RKO (cell line): Measurements from ENCODE around the gene ACOT11.
A peak's percentile ranks its signal among the peaks of the same experiment; 100 is the strongest.

Source experiments
- DNase-seq: peaks from one replicate; pipeline ENCODE4 v3.0.0-alpha.2; 2016; ENCODE audit warnings: low spot score

Gene ACOT11

DNA sequence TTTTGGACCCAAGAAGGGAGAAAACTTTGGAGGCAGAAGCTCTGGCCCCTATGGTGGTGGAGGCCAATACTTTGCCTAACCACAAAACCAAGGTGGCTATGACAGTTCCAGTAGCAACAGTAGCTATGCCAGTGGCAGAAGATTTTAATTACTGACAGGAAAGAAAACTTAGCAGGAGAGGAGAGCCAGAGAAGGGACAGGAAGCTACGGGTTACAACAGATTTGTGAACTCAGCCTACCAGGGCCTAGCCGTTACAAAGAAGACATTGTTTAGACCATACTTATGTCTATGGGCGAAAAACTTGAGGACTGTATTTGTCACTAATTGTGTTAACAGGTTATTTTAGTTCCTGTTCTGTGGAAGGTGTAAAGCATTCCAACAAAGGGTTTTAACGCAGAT, 10.4 kb upstream of the ACOT11 start:
- DNase-seq = no peak

DNA sequence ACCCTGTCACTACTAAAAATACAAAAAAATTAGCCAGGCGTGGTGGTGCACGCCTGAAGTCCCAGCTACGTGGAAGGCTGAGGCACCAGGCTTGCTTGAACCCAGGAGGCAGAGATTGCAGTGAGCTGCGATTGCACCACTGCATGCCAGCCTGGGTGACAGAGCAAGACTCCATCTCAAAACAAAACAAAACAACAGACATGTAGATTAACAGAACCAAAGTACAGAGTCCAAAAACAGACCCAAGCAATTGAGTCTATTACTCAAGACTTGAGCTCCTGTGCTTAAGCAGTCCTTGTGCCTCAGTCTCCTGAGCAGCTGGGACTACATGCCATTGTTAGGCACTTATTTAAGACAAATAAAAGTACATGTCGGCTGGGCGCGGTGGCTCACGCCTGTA, 9.5 kb upstream of the ACOT11 start:
- no peak for DNase-seq

DNA sequence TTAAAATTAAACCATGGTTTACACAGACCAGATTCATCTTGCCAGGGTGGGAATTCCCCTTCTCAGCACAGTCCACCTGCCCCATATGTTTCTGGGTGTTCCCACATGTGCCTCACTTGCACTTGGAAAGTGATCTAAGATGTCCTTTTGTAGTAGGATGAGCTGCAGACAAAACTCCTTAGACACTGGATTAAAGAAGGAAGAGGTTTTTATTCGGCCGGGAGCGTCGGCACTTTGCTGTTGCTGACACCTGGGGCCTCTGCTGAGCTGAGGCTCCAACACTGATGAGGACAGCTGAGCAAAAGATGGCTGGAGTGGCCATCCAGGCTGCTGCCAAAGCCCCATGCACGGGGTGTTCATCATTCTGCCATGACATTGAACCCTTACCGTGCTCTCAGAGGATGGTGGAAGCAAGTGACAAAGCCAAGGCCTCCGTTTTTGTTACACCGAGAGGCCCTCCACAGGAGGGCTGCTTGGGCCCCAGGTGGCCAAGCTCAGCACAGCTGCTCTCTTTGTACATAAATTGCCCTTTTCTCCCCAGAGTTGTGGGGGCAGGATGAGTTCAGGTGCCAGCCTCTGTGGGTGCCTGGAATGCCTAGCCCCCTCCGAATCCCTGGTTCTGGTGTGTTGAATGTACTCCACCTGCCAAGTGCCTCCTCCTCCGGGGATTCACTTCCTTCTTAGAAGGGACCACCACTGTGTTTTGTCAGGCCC, 7.3 kb upstream of the ACOT11 start:
- DNase-seq = no peak

DNA sequence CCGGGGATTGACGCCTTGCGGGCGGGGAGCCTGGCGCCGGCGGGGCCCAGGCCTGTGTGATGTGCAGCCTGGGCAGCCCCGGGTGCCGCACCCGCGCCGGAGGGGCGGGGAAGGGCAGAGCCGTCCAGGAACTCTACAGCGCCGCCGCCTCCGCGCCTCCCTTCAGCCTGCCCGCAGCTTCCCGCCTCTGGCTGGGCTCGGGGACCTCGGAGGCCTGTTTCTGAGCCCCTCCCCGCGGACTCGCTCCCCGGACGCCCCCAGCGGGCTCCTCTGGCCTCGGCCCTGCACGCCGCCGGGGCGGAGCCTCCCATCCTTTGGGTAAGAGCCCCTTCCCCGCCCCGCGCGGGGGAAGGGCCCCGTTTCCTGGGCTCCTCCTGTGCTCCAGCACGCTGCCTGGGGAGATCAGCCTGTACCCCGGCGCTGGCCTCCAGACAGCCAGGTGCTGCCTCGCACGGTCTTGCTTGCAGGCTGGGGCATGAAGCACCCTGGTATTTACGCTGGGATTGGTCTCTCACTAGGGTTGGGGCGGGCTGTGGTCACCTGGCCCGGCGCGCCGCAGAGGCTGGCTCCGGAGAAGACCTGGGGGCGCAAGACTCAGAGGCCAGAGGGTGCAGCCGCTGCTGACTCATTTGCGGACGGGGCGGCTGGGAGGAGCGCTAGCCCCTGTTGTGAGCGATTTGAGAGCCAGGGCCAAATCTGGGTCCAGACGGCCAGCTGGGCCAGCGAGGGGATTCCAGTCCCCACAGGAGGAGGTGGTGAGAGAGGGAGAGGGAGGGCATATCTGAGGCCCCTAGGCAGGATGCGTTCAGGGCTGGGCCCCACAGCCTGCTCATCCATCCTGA, 5.7 kb upstream of the ACOT11 start:
- DNase-seq = peak; percentile 77

DNA sequence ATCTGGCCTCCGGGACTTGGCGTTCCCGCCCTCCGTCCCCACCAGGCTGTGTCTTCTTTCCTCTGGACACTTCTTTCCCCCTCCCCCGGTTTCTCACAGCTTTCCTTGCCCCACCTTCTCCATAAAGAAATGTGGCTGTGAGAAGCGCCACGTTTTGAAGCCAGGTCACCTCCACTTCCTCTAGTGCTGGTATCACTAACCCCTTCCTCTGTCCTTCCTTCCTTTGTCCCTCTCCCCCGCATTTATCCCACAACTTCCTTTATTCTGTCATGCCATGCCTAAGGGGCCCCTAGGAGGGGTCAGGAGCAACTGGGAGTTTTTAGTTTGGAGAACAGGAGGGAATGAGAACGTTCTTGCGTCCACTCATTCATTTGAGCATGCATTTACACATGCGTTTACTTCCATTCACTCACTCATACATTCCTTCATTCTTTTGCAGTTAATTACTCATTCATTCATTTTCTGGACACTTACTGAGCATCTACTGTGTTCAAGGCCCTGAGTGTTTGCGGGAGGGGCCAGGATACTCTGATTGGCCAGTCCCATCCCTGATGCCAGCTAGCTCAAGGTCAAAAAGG, 5.0 kb upstream of the ACOT11 start:
- no peak for DNase-seq

DNA sequence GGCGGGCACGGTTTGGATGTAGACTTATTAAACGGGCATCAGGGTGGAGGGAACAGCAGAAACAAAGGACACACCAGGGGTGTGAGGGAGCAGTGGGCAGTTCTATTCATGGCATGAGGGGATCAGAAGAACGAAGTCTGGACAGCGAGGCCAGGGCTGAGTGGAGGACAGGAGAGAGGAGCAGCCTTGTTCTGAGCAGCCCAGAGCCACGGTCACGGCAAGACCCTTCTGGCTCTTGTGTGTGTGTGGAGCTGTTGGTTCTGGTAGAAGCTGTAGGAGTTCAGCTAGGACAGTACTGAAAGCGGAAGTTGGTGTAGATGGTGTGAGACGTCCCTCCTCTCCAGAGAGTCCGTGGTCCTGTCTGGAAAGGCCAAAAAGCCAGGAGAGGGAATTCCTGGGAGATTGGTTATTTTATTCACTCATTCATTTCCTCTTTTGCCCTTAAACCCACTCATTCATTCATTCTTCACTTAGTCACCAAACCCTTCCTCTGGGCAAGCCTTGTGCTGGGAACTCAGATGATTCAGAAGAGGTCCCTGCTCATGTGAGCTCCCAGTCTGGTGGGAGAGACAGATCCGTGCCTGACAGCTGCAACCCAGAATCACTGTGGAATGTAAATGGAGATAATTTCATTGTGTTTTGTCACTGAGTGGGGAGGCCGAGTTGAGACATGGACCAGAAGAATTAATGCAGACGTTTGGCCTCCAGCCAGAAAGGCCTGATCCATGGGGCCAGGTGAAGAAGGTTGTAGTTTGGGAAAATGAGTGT, 4.1 kb upstream of the ACOT11 start:
- DNase-seq = no peak

DNA sequence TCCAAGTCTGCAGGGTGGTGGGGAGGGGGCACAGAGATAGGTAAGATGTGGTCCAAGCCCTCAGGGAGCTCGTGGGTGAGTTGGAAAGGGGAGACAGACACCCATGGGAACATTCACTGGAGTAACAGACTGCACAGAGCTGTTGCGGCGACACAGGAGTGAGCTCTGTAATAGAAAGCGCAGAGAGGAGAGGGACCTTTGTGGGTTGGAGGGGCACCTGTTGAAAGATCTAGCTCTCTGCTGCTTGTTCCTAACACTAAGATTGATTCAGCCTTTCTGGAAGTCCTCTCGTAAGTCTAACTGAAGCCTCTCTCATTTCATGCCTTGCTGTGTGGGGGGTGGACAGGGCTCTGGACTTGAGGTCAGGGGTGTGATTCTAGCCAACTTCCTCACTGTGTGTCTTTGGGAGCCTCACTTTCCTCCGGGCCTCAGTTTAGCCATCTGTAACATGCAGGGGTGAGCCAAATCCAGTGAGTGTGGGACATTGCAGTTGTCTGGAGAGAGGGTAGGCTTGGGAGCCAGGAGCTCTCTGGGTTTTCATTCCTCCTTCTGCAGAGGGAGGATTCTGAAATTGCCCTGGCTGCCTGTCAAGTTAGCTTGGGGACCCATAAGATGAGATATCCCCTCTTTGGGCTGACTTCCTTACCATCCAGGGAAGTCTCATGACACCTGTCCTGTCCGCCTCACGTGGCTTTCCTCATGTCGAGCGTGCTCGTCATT, 2.0 kb upstream of the ACOT11 start:
- DNase-seq = no peak

DNA sequence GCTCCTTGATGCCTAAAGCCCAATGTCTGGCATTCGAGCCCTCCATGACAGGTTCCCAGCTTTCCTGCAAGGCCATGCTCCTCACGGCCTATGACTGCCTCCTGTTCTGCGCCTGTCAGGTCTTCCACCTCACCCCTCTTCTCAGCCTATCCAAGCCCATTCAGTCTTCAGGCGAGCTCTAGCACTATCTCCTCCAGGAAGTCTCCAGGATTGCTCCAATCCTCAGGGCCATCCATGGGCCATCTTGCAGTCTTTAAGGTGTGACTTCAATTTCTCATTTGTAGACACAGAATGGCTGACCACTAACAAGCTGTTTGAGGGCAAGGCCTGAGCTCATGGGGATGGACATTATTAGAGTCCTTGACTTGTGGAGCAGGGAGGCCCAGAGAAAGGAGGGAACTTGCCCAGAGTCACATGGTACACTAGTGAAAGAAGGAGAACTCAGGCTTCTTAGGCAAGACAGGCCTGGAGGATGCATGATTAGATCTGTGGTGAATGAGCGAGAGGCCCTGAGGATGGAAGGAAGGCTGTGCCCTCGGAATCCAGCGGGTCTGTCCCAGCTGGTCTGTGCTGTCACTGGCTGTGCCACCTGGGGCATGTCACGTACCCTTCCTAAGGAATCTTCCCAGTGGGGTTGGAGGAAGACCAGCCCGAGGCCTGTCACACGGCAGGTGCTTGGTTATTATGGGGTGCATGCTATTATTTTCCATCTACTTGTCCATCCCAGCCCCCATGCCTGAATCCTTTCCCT, 1.2 kb upstream of the ACOT11 start:
- no peak for DNase-seq

DNA sequence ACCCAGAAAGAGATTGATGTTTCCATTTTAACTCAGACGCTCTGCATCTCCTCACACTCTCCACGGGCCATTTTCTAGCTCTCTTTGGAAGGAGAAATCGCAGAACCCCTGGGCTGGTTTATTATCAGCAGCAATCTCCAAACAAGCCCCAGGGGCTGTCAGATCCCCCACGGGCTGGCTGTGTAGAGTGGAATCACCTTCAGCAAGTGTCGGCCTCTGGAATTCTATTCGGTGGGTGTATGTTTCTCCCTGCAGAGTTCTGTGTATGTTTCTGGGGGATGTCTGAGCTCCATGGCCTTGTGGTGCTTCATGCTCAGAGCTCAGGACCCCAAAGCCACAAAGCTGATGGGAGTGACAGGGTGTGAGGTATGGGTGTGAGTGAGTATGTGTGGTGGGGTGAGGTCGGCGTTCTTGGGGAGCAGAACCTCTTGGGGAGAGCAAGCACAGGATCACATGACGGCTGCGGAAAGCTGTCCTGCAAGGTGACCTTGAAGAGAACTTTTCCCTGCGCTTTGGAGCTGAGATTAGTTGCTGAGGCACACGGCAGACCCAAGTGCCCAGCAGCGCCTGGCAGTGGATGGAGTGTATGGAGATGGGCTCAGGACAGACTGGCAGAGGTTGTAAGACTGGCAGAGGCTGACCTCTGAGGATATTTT, 489 bp downstream of the ACOT11 start:
- DNase-seq = no peak

DNA sequence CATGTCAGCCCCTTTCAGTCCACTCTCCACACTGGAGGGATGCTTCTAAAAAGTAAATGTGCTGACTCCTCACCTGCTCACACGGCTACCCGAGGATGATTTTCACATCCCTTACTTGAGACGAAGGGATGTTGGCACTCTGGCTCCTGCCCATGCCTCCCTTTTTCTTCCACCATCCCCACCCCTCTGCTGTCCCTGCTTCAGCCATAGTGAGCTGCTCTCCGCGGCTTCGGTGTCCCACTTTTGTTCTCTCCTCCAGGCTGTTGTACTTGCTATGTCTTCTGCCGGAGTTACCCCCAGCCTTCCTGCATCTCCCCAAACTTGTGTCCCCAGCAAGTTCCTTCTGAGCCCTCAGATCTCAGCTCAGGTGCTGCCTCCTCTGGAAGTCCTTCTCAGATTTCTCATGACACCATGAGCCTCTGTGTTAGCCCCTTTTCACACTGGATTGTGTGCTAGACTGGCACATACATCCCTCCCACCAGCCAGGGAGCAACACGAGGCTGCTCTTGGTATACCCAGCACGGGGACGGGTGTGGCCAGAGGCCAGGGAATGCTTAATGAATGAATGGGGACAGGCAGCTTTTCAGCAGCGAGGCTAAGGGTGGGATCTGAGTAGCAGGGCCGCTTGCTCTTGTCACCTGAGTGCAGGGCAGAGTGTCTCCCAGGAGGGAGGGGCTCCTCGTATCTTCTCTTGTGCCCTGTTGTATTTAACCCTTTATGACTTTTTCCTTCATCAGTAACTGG, 1.3 kb downstream of the ACOT11 start:
- no peak for DNase-seq

DNA sequence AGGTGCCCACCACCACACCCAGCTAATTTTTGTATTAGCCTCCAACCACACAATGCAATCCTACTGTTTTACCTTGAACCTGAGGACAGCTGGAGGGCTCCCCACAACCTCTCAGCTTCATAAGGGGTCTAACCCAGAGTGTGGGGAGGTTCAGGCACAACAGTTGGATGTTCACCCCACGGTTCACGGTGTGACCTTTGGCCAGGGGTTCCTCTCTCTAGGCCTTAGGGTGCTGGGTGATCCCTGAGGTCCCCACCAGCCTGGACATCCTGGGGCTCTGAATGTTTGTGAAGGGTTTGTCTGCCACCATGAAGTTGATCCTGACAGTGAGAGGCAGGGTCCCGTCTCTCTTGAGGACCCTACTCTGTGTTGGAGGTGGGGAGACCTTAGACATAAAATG, 3.9 kb downstream of the ACOT11 start:
- no peak for DNase-seq

DNA sequence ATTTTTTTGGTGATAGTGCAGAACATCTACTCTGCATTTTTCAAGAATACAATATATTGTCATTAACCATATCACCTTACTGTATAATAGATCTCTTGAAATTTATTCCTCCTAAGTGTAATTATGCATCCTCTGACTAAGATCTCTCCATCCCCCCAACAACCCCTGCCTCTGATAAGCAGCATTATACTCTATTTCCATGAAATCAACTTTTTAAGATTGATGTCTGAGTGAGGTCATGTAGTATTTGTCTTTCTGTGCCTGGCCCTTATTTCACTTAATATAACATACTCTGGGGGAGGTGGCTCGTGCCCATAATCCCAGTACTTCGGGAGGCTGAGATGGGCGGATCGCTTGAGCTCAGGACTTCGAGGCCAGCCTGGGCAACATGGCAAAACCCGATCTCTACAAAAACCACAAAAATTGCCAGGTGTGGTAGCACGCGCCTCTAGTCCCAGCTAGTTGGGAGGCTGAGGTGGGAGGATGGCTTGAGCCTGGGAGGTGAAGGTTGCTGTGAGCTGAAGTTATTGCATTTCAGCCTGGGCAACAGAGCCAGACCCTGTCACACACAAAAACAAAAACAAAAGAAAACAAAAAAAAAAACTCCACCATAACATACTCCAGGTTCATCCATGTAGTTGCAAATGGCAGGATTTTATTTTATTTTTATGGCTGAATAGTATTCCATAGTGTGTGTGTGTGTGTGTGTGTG, 5.7 kb downstream of the ACOT11 start:
- no peak for DNase-seq

DNA sequence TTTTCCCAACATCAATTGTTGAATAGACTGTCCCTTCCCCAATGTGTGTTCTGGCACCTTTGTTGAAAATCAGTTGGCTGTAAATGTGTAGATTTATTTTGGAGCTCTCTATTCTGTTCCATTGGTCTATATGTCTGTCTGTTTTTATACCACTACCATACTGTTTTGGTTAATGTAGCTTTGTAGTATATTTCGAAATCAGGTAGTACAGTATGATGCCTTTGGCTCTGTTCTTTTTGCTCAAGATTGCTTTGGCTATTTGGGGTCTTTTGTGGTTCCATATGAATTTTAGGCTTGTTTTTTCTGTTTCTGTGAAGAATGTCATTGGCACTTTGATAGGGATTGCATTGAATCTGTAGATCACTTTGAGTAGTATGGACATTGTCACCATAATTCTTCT, 8.1 kb downstream of the ACOT11 start:
- no peak for DNase-seq

DNA sequence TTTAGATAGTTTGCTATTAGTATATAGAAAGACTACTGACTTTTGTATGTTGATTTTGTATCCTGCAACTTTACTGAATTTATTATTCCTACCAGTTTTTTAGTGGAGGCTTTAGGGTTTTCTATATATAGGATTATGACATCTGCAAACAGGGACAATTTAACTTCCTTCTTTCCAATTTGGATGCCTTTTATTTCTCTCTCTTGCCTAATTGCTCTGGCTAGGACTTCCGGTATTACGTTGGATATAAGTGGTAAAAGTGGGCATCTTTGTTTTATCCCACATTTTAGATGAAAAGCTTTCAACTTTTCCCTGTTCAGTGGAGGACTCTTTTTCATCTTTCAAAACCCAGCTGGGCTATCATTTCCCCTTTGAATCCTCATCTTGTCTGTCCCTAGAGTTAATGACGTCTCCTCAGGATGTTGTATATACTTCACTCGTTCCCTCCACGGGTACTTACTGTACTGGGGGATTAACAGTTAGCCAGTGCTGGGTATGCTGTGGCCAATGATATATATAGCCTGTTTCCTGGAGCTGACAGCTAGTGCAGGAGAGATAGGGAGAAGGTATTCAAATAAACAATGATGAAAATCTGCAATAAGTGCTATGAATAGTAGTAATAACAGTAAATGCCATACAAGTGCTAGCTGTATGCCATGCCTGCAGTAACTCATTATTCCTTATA, 9.8 kb downstream of the ACOT11 start:
- DNase-seq = no peak

DNA sequence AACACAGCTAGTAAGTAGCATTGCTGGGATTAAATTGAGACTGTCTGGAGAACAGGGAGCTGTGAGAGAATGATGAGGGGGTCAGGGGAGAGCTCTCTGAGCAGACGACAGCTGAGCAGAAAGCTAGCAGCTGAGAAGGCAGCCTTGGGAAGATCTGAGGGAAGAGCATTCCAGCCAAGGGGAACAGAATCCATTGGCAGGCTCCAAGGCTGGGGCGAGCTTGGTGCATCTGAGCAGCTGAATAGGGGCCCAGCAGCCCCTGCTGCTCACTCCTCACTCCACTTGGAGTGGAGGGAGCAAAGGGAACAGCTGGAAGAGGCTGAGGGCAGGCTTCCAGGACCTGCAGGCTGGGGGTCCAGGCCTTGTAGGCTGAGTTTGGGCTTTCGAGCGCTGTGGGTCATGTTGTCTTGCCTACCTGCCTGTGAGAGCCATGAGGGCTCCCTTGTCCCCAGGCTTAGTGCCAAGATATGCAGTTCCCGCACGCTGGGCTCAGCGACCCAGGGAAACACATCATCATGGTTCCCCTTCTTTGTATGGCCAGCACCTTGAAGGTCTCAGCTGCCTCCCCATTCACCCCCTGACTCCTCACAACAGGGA, 10.5 kb downstream of the ACOT11 start:
- no peak for DNase-seq

DNA sequence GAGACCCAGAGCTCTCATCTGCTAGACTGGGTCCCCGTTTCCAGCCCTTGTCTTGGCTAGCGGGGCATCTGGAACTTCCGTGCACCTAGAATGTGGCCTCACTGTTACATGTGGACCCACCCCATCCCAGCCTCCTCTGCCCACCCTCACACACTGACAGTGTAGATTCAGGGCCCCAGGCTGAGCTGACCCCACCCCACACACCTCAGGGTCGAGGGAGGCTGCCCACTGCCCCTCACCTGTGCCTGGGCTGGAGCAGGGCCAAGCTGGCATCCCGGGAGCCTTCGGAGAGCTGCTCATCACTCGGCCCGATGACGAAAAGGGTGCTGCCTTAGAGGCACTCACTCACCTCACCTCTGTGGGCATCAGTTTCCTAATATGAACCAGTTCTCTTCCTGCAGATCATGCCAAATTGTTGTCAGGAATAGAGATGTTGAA, 11.1 kb downstream of the ACOT11 start:
- no peak for DNase-seq

DNA sequence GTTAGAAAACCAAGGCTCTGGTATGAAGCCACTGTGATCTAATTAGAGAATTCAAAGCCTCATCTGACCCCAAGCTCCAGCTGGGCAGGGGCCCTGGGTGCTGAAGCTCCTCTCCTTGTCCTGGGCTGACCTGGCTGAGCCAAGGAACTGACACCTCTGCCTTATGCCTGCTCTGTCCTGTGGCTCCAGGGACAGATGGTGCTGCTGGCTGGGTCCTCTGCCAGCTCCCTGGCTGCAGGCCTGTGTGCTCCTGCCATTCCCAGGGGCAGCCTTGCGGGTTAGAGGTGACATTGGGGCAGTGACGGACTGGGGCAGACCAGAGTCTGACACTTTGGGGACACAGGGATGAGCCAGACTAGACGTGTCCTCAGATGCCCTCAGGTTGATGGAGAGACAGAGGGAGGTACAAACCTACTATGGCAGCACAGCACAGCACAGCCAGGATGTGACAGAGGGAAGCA, 11.8 kb downstream of the ACOT11 start:
- no peak for DNase-seq
